Heart left ventricle (tissue), 16 donors: Measurements from ENCODE around the gene INPP4A. TPM values are rescaled to one million over a fixed set of nuclear protein-coding genes. Genes with fewer than 3 reads are reported as not detected.

ENCODE experiments used
- ATAC-seq, 4 donors: fragments of 200-7000 bp; cut with Tn5 transposase; one replicate each; pipeline ENCODE4 v1.9.1; 2020 to 2022; ENCODE audit warnings: moderate library complexity in 4 of 4, mild to moderate bottlenecking in 3 of 4, moderate number of reproducible peaks in 1 of 4
- DNase-seq, 5 donors: peaks; one replicate each; pipeline ENCODE4 v3.0.0-alpha.2; 2020
- H3K27ac ChIP-seq, 12 donors: fragments of 200-600 bp; sonication (generic) in 4 of 12; one replicate each; pipeline versions ENCODE4 v1.5.0 to v1.8.0; 2016 to 2022; ENCODE audit warnings: mild to moderate bottlenecking in 2 of 12
- H3K27me3 ChIP-seq, 9 donors: fragments of 200-600 bp; sonication (generic) in 2 of 9; one replicate each; pipeline versions ENCODE4 v1.5.1 to v1.8.0; 2016 to 2022; ENCODE audit warnings: mild to moderate bottlenecking in 3 of 9
- H3K36me3 ChIP-seq, 9 donors: fragments of 200-600 bp; sonication (generic) in 2 of 9; one replicate each; pipeline versions ENCODE4 v1.5.0 to v1.8.0; 2018 to 2022; ENCODE audit warnings: mild to moderate bottlenecking in 2 of 9
- H3K4me1 ChIP-seq, 12 donors: fragments of 200-600 bp; sonication (generic) in 4 of 12; one replicate each; pipeline versions ENCODE4 v1.5.0 to v1.8.0; 2016 to 2022; ENCODE audit warnings: mild to moderate bottlenecking in 3 of 12
- H3K4me3 ChIP-seq, 12 donors: fragments of 200-600 bp; sonication (generic) in 4 of 12; one replicate each; pipeline versions ENCODE4 v1.5.0 to v1.8.0; 2017 to 2022; ENCODE audit warnings: mild to moderate bottlenecking in 9 of 12, moderate library complexity in 4 of 12
- H3K9me3 ChIP-seq, 12 donors: fragments of 200-600 bp; sonication (generic) in 4 of 12; one replicate each; pipeline versions ENCODE4 v1.5.0 to v1.8.0; 2016 to 2022; ENCODE audit warnings: mild to moderate bottlenecking in 1 of 12
- POLR2A ChIP-seq, 2 donors: fragments of 450-650 bp; IDR thresholded peaks; one replicate each; pipeline ENCODE4 v1.6.1; 2017; ENCODE audit warnings: antibody characterized with exemption in 2 of 2, mild to moderate bottlenecking in 2 of 2, moderate library complexity in 2 of 2
- WGBS, 4 donors: extraction: QIAGEN DNeasy Blood & Tissue Kit in 2 of 4; methylation state at CpG; one replicate each; pipeline versions ENCODE4 v1.1.5 to v1.1.7; 2013 to 2018; 5-methylcytosine and 5-hydroxymethylcytosine counted together
- intact Hi-C, 10 donors: fragments of 100-400 bp; cut with DNase I; formaldehyde crosslinking; loops; one replicate each; pipeline versions ENCODE4 v1.11.1 to v1.14.2; 2022
- polyA plus RNA-seq, 2 donors: library from polyadenylated mRNA; stranded (reverse); fragments of 200-250 nt; gene quantifications; one replicate each; pipeline ENCODE4 v1.2.3, GENCODE V29; 2013
- total RNA-seq, 9 donors: library from RNA; depleted of rRNA in 2 of 9; stranded (reverse); fragments of >200 nt in 2 of 9; fragmentation: NEBNext Ultra II Directional in 3 of 9; extraction: Animal tissue kit (Norgen Biotek cat#: 25700) in 3 of 9; gene quantifications; one replicate each; pipeline versions ENCODE4 v1.1.0 to v1.2.4, GENCODE V29; 2016 to 2023
- TF ChIP-seq, protein P1 (sequence below), 12 donors: fragments of 200-600 bp; sonication (generic) in 4 of 12; IDR thresholded peaks; one replicate each; pipeline versions ENCODE4 v1.5.0 to v1.8.0; 2018 to 2022; ENCODE audit warnings: antibody characterized with exemption in 12 of 12, mild to moderate bottlenecking in 5 of 12
- donor health status: ischemic (EF 13 %, LVEDD 7.1; RV severe dilation, severe dysfunction).
- donor health status: healthy with polysubstance abuse.
- donor health status: DM: no; HTN: yes; CAD: no.
- donor health status: DM: no; HTN: no; CAD: no.
- donor health status: ischemic (EF 25% LVEDD 6.9; RV normal size, moderate dysfunction).
- donor health status: ischemic (EF 25% LVEDD 5.7; RV mildly dilated, moderate dysfunction).
- donor health status: healthy.
- donor health status: DM: yes; HTN: yes; CAD: no.
- donor health status: ischemic (EF 35%, LVEDD 5.7; RV mildly dilated, moderate dysfunction).
- donor health status: nonischemic (EF 11% LVEDD 7.7; RV severe dilation, severe dysfunction).
- donor health status: DM: yes; HTN: yes; CAD: no.
- donor health status: PGD.
- donor health status: ischemic (EF 29% LVEDD 5.4; RV normal size, mild dysfunction).
- donor health status: nonischemic (EF 23%, LVEDD 6.1; RV moderate dilation, normal function).

The INPP4A gene
- total and polyA plus RNA-seq, 11 donors, result 5.1 to 30.5 (median 20.3) TPM

DNA sequence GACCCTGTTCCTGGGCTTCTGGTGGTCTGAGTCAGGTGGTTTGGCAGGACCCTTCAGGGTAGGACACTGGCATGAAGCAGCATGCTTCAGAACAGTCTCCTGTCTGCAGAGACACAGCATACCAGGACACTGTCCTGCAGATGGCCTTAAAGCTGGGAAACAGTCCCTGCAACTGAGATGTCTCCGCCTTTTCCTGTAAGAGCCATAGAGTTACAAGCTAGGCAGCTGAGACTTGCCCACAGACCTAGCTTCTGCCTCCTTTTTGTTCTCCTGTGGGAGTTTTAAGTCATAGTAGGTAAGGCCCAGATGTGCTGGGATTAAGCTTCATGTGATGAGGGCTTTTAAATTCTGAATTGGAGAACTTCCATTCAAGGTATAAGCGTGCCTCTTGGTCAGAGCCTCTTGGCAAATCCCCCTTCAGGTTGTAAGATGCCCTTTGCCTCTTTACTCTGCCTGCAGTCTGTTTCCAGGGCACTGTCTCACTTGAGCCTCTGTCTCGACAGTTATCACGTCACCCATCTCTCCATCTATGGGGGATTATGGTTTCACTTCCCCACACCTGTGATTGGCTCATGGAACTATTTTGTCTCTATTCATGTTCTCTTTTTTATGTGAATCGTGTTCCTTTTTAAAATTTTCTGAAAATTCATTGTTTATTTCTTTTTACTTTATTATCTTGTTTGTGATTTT, 111.8 kb downstream of the INPP4A start:
- peaks cover 0 to 93% (median 62%) of the 10 kb centered on the region in 9 donors for H3K36me3 ChIP-seq
- no peak overlapping the region for H3K4me3 ChIP-seq
- intact Hi-C loops, result no loop called here
- peaks cover 0 to 53% (median 23%) of the 10 kb centered on the region in 12 donors for H3K4me1 ChIP-seq
- no peaks in the 10 kb centered on the region for H3K9me3 ChIP-seq
- H3K27ac ChIP-seq, result peak overlapping the region in 1 of 12 donors; percentile 15
- DNase-seq, result no peak
- TF ChIP-seq, protein P1, sequence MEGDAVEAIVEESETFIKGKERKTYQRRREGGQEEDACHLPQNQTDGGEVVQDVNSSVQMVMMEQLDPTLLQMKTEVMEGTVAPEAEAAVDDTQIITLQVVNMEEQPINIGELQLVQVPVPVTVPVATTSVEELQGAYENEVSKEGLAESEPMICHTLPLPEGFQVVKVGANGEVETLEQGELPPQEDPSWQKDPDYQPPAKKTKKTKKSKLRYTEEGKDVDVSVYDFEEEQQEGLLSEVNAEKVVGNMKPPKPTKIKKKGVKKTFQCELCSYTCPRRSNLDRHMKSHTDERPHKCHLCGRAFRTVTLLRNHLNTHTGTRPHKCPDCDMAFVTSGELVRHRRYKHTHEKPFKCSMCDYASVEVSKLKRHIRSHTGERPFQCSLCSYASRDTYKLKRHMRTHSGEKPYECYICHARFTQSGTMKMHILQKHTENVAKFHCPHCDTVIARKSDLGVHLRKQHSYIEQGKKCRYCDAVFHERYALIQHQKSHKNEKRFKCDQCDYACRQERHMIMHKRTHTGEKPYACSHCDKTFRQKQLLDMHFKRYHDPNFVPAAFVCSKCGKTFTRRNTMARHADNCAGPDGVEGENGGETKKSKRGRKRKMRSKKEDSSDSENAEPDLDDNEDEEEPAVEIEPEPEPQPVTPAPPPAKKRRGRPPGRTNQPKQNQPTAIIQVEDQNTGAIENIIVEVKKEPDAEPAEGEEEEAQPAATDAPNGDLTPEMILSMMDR (IDR thresholded peaks at IDR 0.05), result no peak
- TF ChIP-seq POLR2A (IDR thresholded peaks at IDR 0.05), result no peak
- no peak for ATAC-seq
- 73 to 86% (median 78%) methylated on average over 5 of the region's 5 CpGs for WGBS, 4 donors
- H3K27me3 ChIP-seq, result no peaks in the 10 kb centered on the region

DNA sequence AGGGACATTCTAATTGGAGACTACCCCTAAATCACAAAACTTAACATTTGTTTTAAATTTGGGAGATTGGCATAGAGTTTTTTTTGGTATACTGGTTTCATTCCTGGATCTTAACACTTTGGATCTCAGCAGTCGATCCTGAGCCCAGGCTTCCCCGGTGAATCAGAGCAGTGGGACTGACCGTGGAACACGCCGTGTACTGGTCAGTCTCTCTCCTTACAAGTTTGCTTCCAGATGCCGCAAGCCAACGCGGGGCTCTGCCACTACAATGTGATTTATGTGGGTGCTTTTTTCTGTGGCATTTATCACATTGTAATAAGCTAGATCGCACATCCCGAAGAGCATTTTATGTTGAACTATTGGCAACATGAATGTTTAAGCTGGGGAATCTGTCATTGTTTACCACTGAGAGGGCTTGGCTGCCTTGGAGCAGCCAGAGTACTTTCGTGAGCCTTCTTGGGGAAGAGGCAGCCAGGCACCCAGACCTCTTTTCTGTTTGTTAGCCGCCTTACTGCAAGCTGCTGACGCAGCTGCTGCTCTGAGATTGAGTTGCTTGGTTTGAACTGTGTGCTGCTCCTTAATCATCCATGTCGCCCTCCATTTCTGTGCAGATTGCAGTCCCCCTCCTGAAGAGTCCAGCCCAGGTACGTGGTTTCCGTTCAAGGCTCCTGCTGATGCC, 114.3 kb downstream of the INPP4A start:
- Histone ChIP-seq H3K4me1 (peaks cover 5 to 74% (median 45%) of the 10 kb centered on the region in 12 donors), H3K27me3 (no peaks in the 10 kb centered on the region), H3K4me3 (no peak overlapping the region), H3K9me3 (no peaks in the 10 kb centered on the region), H3K27ac (peak overlapping the region in 3 of 12 donors; percentile 74 to 85 (median 81)), H3K36me3 (peaks cover 0 to 87% (median 45%) of the 10 kb centered on the region in 9 donors)
- ATAC-seq (no peak), DNase-seq (no peak)
- intact Hi-C loops, result no loop called here
- WGBS, 4 donors, result 95 to 99% (median 98%) methylated on average over 16 of the region's 16 CpGs
- TF ChIP-seq, protein P1 (IDR thresholded peaks at IDR 0.05), result no peak
- TF ChIP-seq POLR2A (IDR thresholded peaks at IDR 0.05), result no peak

DNA sequence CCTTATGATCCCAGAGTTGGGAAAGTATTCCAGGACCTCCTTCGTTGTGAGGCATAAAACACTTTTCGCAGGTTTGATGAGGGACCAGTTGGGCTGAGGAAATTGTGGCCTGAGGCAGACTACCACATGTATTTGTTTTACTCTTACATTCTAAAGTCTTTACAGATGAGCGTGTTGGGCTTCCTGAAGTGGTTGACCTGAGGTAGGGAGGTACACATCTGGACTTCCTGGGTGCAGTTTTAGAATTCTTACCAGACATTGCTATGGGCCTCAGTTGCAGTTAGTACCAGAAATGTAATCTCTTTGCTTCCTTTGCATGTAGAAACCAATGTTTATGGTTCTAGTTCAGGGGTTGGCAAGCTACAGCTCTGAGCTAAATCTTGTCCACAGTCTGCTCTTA, 114.9 kb downstream of the INPP4A start:
- Histone ChIP-seq H3K9me3 (no peaks in the 10 kb centered on the region), H3K4me1 (peaks cover 5 to 74% (median 47%) of the 10 kb centered on the region in 12 donors), H3K27ac (peak overlapping the region in 10 of 12 donors; percentile 36 to 85 (median 62)), H3K27me3 (no peaks in the 10 kb centered on the region), H3K36me3 (peaks cover 0 to 87% (median 45%) of the 10 kb centered on the region in 9 donors), H3K4me3 (no peak overlapping the region)
- intact Hi-C loops, result no loop called here
- TF ChIP-seq, protein P1 (IDR thresholded peaks at IDR 0.05), result no peak
- TF ChIP-seq POLR2A (IDR thresholded peaks at IDR 0.05), result no peak
- ATAC-seq (no peak), DNase-seq (no peak)
- WGBS, 4 donors, result 91 to 98% (median 96%) methylated on average over 3 of the region's 3 CpGs

DNA sequence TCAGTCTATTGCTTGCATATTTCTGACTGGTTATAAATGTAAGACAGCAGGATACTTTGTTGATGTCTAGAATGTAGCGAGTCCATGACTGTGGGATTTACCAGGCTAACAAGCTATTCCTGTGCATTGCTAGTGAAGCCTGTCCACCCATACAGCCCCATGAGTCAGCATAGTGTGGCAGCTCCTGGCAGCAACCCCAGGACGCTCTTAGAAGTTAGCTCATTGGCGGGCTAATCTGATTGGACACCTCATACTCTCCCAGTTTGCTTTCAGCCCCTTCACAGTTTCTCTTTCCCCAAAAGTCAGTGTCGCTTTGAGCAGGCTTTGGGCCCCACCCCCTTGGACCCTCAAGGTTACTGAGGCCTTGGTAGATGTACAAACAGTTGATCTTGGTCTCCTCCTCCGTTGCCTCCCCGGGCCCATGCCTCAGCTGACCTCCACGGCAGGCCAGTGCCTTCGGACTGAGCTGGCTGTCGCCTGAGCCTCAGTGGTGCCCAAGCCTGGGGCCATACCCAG, 115.7 kb downstream of the INPP4A start:
- TF ChIP-seq POLR2A (IDR thresholded peaks at IDR 0.05), result no peak
- TF ChIP-seq, protein P1 (IDR thresholded peaks at IDR 0.05), result no peak

More for the DNA sequence above, 115.7 kb downstream of the INPP4A start:
- H3K4me1 ChIP-seq, result peaks cover 5 to 80% (median 45%) of the 10 kb centered on the region in 12 donors
- WGBS, 4 donors, result 69 to 80% (median 76%) methylated on average over 8 to 9 of the region's 9 CpGs
- H3K36me3 ChIP-seq, result peaks cover 0 to 87% (median 45%) of the 10 kb centered on the region in 9 donors
- ATAC-seq (peak; percentile 86 to 92 (median 90)), DNase-seq (peak in 4 of 5 donors; percentile 58 to 82 (median 72))
- H3K4me3 ChIP-seq, result no peak overlapping the region
- no peaks in the 10 kb centered on the region for H3K9me3 ChIP-seq
- no peaks in the 10 kb centered on the region for H3K27me3 ChIP-seq
- intact Hi-C loops, result loop anchor here in 2 of 10 donors (5.0 to 10.0 kb wide), 2 partner anchors 116 to 118 kb away; partner anchors contain the start of gene INPP4A (in 2 of the 2)
- peak overlapping the region in 11 of 12 donors; percentile 36 to 85 (median 62) for H3K27ac ChIP-seq
